H7 (cell line): ENCODE data around the gene MMADHC. TPM values are rescaled to one million over a fixed set of nuclear protein-coding genes. Genes with fewer than 3 reads are reported as not detected.

Experiments
- DNase-seq: peaks from one replicate; pipeline ENCODE4 v3.0.0; 2012
- H3K27me3 ChIP-seq: 2 replicates; pipeline ENCODE4 v1.6.0; 2011; ENCODE audit warnings: mild to moderate bottlenecking, low read length; ENCODE audit not compliant: control insufficient read depth, insufficient read depth
- H3K36me3 ChIP-seq: replicated peaks from 2 replicates; pipeline ENCODE4 v1.5.1; 2011; ENCODE audit warnings: low read length; ENCODE audit not compliant: control insufficient read depth, insufficient read depth
- H3K4me3 ChIP-seq: 2 replicates; pipeline ENCODE4 v1.5.1; 2011; ENCODE audit warnings: low read depth, mild to moderate bottlenecking, control low read depth, low read length, moderate library complexity; ENCODE audit not compliant: insufficient read depth
- total RNA-seq: library from RNA; depleted of rRNA; stranded (reverse); fragments of >200 nt; shearing (Covaris generic); gene quantifications from 2 replicates; pipeline ENCODE4 v1.2.3, GENCODE V29; 2014

MMADHC gene
- total RNA-seq, 1 experiment from 2014 or later, result 166 TPM

DNA sequence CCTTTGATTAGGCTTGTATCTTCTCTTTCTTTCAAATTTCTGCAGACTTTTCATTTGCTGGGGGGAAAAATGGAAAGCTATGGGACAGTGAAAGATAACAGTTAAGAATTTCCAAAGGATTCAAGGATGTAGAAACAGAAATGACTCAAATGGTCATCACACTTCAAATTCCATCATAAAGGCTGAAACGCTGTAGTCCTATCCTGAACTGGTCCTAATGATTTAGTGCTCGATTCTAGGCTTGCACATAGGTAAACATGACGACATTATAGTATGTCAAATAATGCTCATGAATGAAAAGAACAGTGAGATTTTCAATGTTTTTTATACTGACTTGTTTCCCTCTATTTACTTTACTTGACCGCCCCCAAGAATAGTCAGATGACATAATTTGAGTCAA, 15.7 kb upstream of the MMADHC start:
- H3K27me3 ChIP-seq, result no peaks in the 10 kb centered on the region
- H3K4me3 ChIP-seq, result no peak overlapping the region
- no peak for DNase-seq
- H3K36me3 ChIP-seq, result no peaks in the 10 kb centered on the region

- no peaks in the 10 kb centered on the region for H3K36me3 ChIP-seq
- no peak for DNase-seq
These were observed 13.7 kb upstream of the MMADHC start for GRCh38 chr2:149601141-149601796.

DNA sequence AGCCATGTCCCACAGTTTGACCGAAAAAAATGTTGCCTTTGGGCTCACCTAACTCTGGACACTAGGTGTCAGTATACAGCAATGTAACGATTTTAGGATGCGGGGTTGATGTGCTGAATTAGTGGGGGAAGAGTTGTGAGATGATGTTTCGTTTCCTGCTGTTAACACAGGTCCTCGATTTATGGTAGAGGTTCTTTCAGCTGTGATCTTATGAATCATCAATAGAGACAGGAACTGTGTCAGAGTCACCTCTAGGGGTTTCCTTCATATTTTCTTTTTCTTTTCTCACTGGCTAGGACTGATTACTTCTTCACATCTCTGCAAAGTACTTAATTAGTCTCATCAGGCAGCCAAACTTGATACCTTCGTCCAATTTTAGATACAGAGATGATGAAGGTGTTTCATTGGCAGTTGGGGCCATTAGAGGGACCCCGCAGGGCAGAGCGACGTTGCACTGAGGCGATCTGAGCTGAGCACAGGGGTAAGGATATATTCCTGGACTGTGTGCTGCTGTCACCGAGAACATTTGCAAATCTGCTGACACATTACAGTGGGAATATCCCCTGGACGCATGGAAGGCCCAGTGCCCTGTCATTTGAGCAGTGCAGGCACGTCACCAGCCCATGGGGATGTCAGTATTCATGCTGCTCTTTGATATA, 10.2 kb upstream of the MMADHC start:
- Histone ChIP-seq H3K4me3 (no peak overlapping the region), H3K36me3 (no peaks in the 10 kb centered on the region), H3K27me3 (no peaks in the 10 kb centered on the region)
- DNase-seq, result peak; percentile 26

More at GRCh38 chr2:149601141-149601796, 13.7 kb upstream of the MMADHC start:
- Histone ChIP-seq H3K4me3 (no peak overlapping the region), H3K27me3 (no peaks in the 10 kb centered on the region)

DNA sequence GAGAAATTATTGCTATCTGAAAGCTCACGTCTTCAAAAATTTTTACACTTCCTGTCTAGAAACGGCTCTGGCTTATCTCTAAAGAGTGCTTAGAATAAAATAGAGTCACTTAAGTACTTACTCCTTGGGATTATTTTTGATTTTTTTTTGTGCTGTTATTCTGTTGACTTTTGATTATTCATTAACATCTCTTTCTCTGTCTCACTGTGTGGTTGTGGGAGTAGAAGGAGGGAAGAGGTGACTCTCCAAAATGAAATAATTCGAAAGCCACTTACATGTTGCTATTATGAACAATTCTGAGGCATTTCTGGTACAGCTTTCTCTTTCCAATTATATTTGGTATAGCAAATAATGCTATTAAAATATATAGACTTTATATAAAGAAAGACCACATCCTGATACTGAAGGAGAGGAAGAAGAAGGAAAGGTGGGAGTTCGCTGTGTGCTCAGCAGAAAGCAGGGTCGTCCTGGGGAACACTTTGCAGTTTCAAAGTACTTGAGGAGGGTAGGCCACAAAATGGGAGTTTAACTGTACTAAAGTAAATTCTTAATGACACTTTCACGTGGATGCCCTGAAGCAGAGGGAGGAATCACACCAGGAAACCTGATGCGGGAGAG, 9.6 kb upstream of the MMADHC start:
- Histone ChIP-seq H3K27me3 (no peaks in the 10 kb centered on the region), H3K36me3 (no peaks in the 10 kb centered on the region)
- no peak for DNase-seq

GRCh38 chr2:149596471-149596870, 8.9 kb upstream of the MMADHC start:
- Histone ChIP-seq H3K27me3 (no peaks in the 10 kb centered on the region), H3K36me3 (no peaks in the 10 kb centered on the region)
- DNase-seq, result no peak

More for the DNA sequence above, 9.6 kb upstream of the MMADHC start:
- H3K4me3 ChIP-seq, result no peak overlapping the region

DNA sequence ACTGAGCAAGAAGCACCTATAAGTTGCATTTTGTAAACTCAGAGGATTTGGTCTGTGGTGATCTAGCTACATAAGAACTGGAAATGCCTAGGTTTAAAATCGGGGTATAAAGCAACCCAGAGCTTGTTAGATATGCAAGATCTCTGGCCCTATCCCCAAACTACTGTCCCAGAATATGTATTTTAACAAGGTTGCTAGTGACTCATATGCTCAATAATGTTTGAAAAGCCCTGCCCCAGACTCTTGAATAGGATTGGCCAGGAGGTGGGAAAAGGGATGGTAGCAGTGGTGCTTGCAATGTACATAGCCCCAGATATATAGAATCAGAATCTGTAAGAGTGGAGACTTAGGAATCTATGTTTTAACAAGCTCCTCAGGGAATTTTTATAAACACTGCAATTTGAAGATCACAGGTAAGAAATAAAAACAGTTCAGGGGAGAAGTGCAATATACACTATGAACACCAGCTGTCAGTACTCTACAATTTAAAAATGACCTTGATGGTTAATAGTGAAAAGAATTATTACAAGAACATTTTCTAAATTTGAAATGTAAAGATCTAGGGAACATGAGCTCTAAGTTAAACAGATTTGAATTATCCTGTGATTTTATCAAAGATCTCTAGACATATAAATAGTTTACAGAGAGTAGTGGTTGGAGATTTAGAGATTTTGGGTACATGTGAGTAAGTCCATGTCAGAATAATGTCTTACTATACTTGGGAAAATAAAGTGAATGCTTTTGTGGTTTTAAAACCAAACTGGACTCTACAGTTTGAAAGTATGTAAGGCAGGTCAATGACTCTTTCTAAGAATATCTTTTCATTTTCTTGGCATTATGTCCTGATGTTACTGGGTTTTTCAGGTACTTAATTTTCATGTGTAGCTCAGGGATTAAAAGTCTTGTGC, 7.7 kb upstream of the MMADHC start:
- DNase-seq, result no peak
- H3K4me3 ChIP-seq, result no peak overlapping the region
- H3K36me3 ChIP-seq, result no peaks in the 10 kb centered on the region
- H3K27me3 ChIP-seq, result no peaks in the 10 kb centered on the region

More at GRCh38 chr2:149596471-149596870, 8.9 kb upstream of the MMADHC start:
- no peak overlapping the region for H3K4me3 ChIP-seq

GRCh38 chr2:149594411-149594810, 6.8 kb upstream of the MMADHC start:
- Histone ChIP-seq H3K27me3 (no peaks in the 10 kb centered on the region), H3K36me3 (no peaks in the 10 kb centered on the region), H3K4me3 (no peak overlapping the region)
- no peak for DNase-seq

- no peak for DNase-seq
These were observed 444 bp upstream of the MMADHC start for GRCh38 chr2:149587950-149588487.

GRCh38 chr2:149586898-149587219, 716 bp downstream of the MMADHC start:
- Histone ChIP-seq H3K4me3 (peak overlapping the region; percentile 92), H3K27me3 (no peaks in the 10 kb centered on the region), H3K36me3 (peaks cover 3% of the 10 kb centered on the region)
- no peak for DNase-seq

More at GRCh38 chr2:149587950-149588487, 444 bp upstream of the MMADHC start:
- peaks cover 1% of the 10 kb centered on the region; the same call in 1 of the 2 replicates for H3K36me3 ChIP-seq
- H3K4me3 ChIP-seq, result peak overlapping the region; percentile 92
- no peaks in the 10 kb centered on the region for H3K27me3 ChIP-seq

GRCh38 chr2:149586063-149586462, 1.5 kb downstream of the MMADHC start:
- H3K27me3 ChIP-seq, result no peaks in the 10 kb centered on the region
- H3K4me3 ChIP-seq, result no peak overlapping the region; the same call in 1 of the 2 replicates
- no peak for DNase-seq
- H3K36me3 ChIP-seq, result peaks cover 6% of the 10 kb centered on the region

- Histone ChIP-seq H3K36me3 (peaks cover 8% of the 10 kb centered on the region), H3K4me3 (no peak overlapping the region), H3K27me3 (no peaks in the 10 kb centered on the region)
- DNase-seq, result no peak
These were observed 2.2 kb downstream of the MMADHC start for GRCh38 chr2:149585166-149585885.

DNA sequence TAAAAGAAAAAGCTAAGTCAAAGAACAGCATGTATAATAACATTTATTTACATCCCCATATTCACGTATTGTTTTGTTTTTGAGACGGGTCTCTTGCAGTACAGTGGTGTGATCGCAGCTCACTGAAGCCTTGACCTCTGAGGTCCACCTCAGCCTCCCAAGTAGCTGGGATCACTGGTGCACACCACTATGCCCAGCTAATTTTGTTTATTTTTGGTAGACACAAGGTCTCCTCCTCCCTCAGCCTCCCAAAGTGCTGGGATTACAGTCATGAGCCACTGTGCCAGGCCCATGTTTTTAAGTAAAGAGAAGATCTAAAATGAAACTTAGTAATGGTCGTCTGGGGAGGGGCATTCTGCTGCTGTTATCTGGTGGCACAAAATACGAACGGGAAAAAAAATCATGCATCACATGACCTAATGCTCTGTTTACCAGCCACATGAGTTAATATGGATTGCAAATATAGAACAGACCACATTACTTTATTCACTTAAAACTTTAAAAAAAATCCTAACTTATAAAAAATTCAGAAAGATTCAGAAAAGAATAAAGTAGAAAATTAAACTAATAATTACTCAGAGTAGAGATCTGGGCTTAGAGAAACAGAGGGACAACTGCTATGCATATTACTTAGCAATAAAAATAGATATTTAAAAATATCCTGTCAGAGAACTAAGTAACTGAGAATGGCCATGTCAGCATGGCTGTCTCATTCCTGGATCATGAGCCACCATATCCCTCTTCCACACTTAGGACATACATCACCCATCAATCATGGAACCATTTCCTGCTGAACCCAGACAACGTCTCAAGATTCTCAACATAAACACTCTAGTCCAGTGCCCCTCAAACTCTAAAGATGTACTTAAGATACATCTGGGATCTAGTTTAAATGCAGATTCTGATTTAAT, 7.3 kb downstream of the MMADHC start:
- Histone ChIP-seq H3K4me3 (no peak overlapping the region), H3K27me3 (no peaks in the 10 kb centered on the region), H3K36me3 (peaks cover 22% of the 10 kb centered on the region)
- DNase-seq, result no peak

DNA sequence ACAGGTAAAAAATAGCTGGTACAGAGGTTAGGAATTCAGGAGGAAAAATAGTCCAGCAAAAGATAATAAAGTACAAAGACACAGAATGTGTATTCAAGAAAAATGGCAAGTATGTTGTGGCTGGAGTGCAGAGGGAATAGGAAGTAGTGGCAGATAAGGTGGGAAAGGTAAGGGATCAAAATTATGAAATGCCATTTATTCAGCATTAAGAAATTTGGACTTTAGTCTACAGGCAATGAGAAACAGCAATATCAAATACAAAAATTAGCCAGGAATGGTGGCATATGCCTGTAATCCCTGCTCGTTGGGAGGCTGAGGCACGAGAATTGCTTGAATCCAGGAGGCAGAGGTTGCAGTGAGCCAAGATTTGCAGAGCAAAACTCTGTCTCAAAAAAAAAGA, 10.3 kb downstream of the MMADHC start:
- DNase-seq, result no peak
- Histone ChIP-seq H3K36me3 (peaks cover 29% of the 10 kb centered on the region), H3K27me3 (no peaks in the 10 kb centered on the region), H3K4me3 (no peak overlapping the region)
